Fibroblast of the aortic adventitia (primary cell): ENCODE data around the gene UTP15. TPM values are rescaled to one million over a fixed set of nuclear protein-coding genes. Genes with fewer than 3 reads are reported as not detected.
A peak's percentile ranks its signal among the peaks of the same experiment; 100 is the strongest.

Experiments used
- DNase-seq: peaks from one replicate; pipeline ENCODE4 v3.0.0-alpha.2; 2010; ENCODE audit warnings: low read depth
- H3K4me3 ChIP-seq: 2 replicates; pipeline ENCODE4 v1.5.1; 2011; ENCODE audit warnings: low read depth, mild to moderate bottlenecking, control low read depth, low read length, moderate library complexity
- CTCF ChIP-seq: IDR thresholded peaks from 2 replicates; pipeline ENCODE4 v1.5.1; 2011; ENCODE audit warnings: mild to moderate bottlenecking, low read length, control low read depth, inconsistent platforms; ENCODE audit not compliant: insufficient read depth
- total RNA-seq: library from RNA; depleted of rRNA; stranded (reverse); fragments of >200 nt; gene quantifications from 2 replicates; pipeline ENCODE4 v1.2.3, GENCODE V29; 2012; ENCODE audit warnings: low replicate concordance

The UTP15 gene
- total RNA-seq, result 31.2 and 33.2 TPM in 2 replicates

- no peak for TF ChIP-seq CTCF
- peak within 1 kb of the TSS; percentile 74 for H3K4me3 ChIP-seq
- DNase-seq, result peak; percentile 98
Measured at GRCh38 chr5:73565139-73565968, at the start of gene UTP15, which contains the start of gene ANKRA2. Gene UTP15, plus strand, starts transcription at chr5:73565743. Its CDS starts 1,602 bp downstream, at chr5:73567345. Gene ANKRA2, minus strand, starts transcription at chr5:73565639. Its CDS starts 2,758 bp downstream, at chr5:73562881.

- no peak overlapping the region for H3K4me3 ChIP-seq
- peak; percentile 90 for TF ChIP-seq CTCF
- peak; percentile 90 for DNase-seq
Measured at GRCh38 chr5:73519531-73520283, 45.8 kb upstream of the UTP15 start.

- no peak overlapping the region for H3K4me3 ChIP-seq
- no peak for TF ChIP-seq CTCF
- no peak for DNase-seq
Measured at GRCh38 chr5:73522989-73523388, 42.6 kb upstream of the UTP15 start.

GRCh38 chr5:73523861-73524260 is 41.7 kb upstream of the UTP15 start:
- TF ChIP-seq CTCF, result no peak
- no peak for DNase-seq
- no peak overlapping the region for H3K4me3 ChIP-seq

- no peak for DNase-seq
- no peak overlapping the region for H3K4me3 ChIP-seq
- TF ChIP-seq CTCF, result no peak
Measured at GRCh38 chr5:73525606-73526203, 39.8 kb upstream of the UTP15 start.

- no peak overlapping the region for H3K4me3 ChIP-seq
- DNase-seq, result no peak
- TF ChIP-seq CTCF, result no peak
Measured at GRCh38 chr5:73528248-73528647, 37.3 kb upstream of the UTP15 start.
